GM12891 (cell line): ENCODE measurements around the gene DENND6A.

Experiments used
- POLR2A ChIP-seq: IDR thresholded peaks from 2 replicates; pipeline ENCODE4 v1.6.1; 2011; ENCODE audit warnings: low read depth, low read length, control low read depth
- POLR2AphosphoS5 ChIP-seq: IDR thresholded peaks from 2 replicates; pipeline ENCODE4 v1.6.1; 2011; ENCODE audit warnings: low read depth, low read length, control low read depth
- TAF1 ChIP-seq: IDR thresholded peaks from 2 replicates; pipeline ENCODE4 v1.6.1; 2011; ENCODE audit warnings: low read depth, low read length, control low read depth

- TF ChIP-seq POLR2AphosphoS5: no peak
- TF ChIP-seq TAF1: no peak
- TF ChIP-seq POLR2A: no peak
Observed at GRCh38 chr3:57670543-57670942, 22.3 kb downstream of the DENND6A start.
